Nephron (organoid): ENCODE data around the gene C1orf87.

Experiments used
- H3K27ac Mint-ChIP-seq, 3 experiments: 2 replicates each; pipeline ENCODE4 v1.8.0; 2020; ENCODE audit warnings: mixed read lengths in 3 of 3, mild to moderate bottlenecking in 2 of 3, moderate library complexity in 1 of 3
- H3K27me3 Mint-ChIP-seq: 2 replicates; pipeline ENCODE4 v1.8.0; 2021; ENCODE audit warnings: low read depth, mild to moderate bottlenecking, moderate library complexity, mixed read lengths
- H3K36me3 Mint-ChIP-seq: 2 replicates; pipeline ENCODE4 v1.8.0; 2020; ENCODE audit warnings: low read depth, mixed read lengths
- H3K4me1 Mint-ChIP-seq: 2 replicates; pipeline ENCODE4 v1.8.0; 2020; ENCODE audit warnings: mixed read lengths
- H3K4me3 Mint-ChIP-seq, 3 experiments: 2 replicates each; pipeline ENCODE4 v1.8.0; 2020; ENCODE audit warnings: mild to moderate bottlenecking in 3 of 3, mixed read lengths in 3 of 3, moderate library complexity in 2 of 3
- H3K9me3 Mint-ChIP-seq: 2 replicates; pipeline ENCODE4 v1.8.0; 2020; ENCODE audit warnings: mixed read lengths
- CTCF ChIP-seq, 3 experiments: fragments of 200-600 bp; sonication (generic); IDR thresholded peaks; one replicate each; pipeline ENCODE4 v1.5.0; 2021; ENCODE audit warnings: antibody characterized with exemption in 3 of 3; ENCODE audit not compliant: unreplicated experiment in 3 of 3

Gene C1orf87

GRCh38 chr1:60073605-60074278 lies at the start of gene C1orf87:
Gene C1orf87, minus strand, starts transcription at chr1:60073770. Its CDS starts 1,127 bp downstream, at chr1:60072643.
- Mint-ChIP-seq H3K27me3 (peaks cover 38% of the 10 kb centered on the region), H3K4me3 (no peak within 1 kb of the TSS), H3K4me1 (peaks cover 15% of the 10 kb centered on the region), H3K36me3 (no peaks in the 10 kb centered on the region), H3K9me3 (no peaks in the 10 kb centered on the region), H3K27ac (no peak within 1 kb of the TSS)
- TF ChIP-seq CTCF (IDR thresholded peaks at IDR 0.05; ENCODE audit: unreplicated experiment in 3 of 3) = no peak

- Mint-ChIP-seq H3K36me3 (no peaks in the 10 kb centered on the region), H3K27me3 (peaks cover 5% of the 10 kb centered on the region), H3K27ac (peak overlapping the region; percentile 34 to 80 (median 71)), H3K4me1 (peaks cover 18% of the 10 kb centered on the region), H3K9me3 (no peaks in the 10 kb centered on the region), H3K4me3 (no peak overlapping the region)
- TF ChIP-seq CTCF (IDR thresholded peaks at IDR 0.05; ENCODE audit: unreplicated experiment in 3 of 3) = no peak
These were observed 44.5 kb upstream of the C1orf87 start for GRCh38 chr1:60118085-60118484.

- Mint-ChIP-seq H3K36me3 (no peaks in the 10 kb centered on the region), H3K4me3 (peak overlapping the region in 1 of 3 experiments; percentile 55), H3K27ac (peak overlapping the region; percentile 8 to 88 (median 55)), H3K27me3 (peaks cover 9% of the 10 kb centered on the region), H3K4me1 (peaks cover 18% of the 10 kb centered on the region), H3K9me3 (no peaks in the 10 kb centered on the region)
- no peak for TF ChIP-seq CTCF (IDR thresholded peaks at IDR 0.05; ENCODE audit: unreplicated experiment in 3 of 3)
These were observed 41.3 kb upstream of the C1orf87 start for GRCh38 chr1:60114745-60115318.

- no peaks in the 10 kb centered on the region for H3K36me3 Mint-ChIP-seq
- no peaks in the 10 kb centered on the region for H3K9me3 Mint-ChIP-seq
- no peak for TF ChIP-seq CTCF (IDR thresholded peaks at IDR 0.05; ENCODE audit: unreplicated experiment in 3 of 3)
- H3K27ac Mint-ChIP-seq = no peak overlapping the region
- no peak overlapping the region for H3K4me3 Mint-ChIP-seq
- H3K4me1 Mint-ChIP-seq = peaks cover 18% of the 10 kb centered on the region
- H3K27me3 Mint-ChIP-seq = peaks cover 9% of the 10 kb centered on the region
These were observed 40.0 kb upstream of the C1orf87 start for GRCh38 chr1:60113596-60113995.

GRCh38 chr1:60113028-60113427 lies 39.5 kb upstream of the C1orf87 start:
- Mint-ChIP-seq H3K27ac (no peak overlapping the region), H3K27me3 (peaks cover 9% of the 10 kb centered on the region), H3K9me3 (no peaks in the 10 kb centered on the region), H3K4me3 (no peak overlapping the region), H3K36me3 (no peaks in the 10 kb centered on the region), H3K4me1 (peaks cover 16% of the 10 kb centered on the region)
- no peak for TF ChIP-seq CTCF (IDR thresholded peaks at IDR 0.05; ENCODE audit: unreplicated experiment in 3 of 3)

- no peaks in the 10 kb centered on the region for H3K9me3 Mint-ChIP-seq
- no peak overlapping the region for H3K4me3 Mint-ChIP-seq
- no peak for TF ChIP-seq CTCF (IDR thresholded peaks at IDR 0.05; ENCODE audit: unreplicated experiment in 3 of 3)
- no peaks in the 10 kb centered on the region for H3K36me3 Mint-ChIP-seq
- H3K27me3 Mint-ChIP-seq = peaks cover 9% of the 10 kb centered on the region
- peaks cover 14% of the 10 kb centered on the region for H3K4me1 Mint-ChIP-seq
- H3K27ac Mint-ChIP-seq = no peak overlapping the region
These were observed 38.1 kb upstream of the C1orf87 start for GRCh38 chr1:60111716-60112115.
